HEK293 (cell line): ENCODE data around the gene ALKBH3.

ENCODE experiments used
- CTCF ChIP-seq: fragments of 450-650 bp; formaldehyde crosslinking; IDR thresholded peaks from 2 replicates; pipeline ENCODE4 v1.5.1; 2016; ENCODE audit warnings: missing biosample characterization, missing genetic modification characterization
- PRDM10 ChIP-seq: fragments of 450-650 bp; formaldehyde crosslinking; IDR thresholded peaks from 2 replicates; pipeline ENCODE4 v1.5.1; 2016; ENCODE audit warnings: missing biosample characterization, missing genetic modification characterization
- YY1 ChIP-seq: fragments of 450-650 bp; formaldehyde crosslinking; IDR thresholded peaks from 2 replicates; pipeline ENCODE4 v1.5.1; 2018; ENCODE audit warnings: missing biosample characterization, missing genetic modification characterization
- ZBTB1 ChIP-seq: fragments of 450-650 bp; formaldehyde crosslinking; IDR thresholded peaks from 2 replicates; pipeline ENCODE4 v1.5.1; 2016; ENCODE audit warnings: missing biosample characterization, missing genetic modification characterization
- ZBTB6 ChIP-seq: fragments of 450-650 bp; formaldehyde crosslinking; IDR thresholded peaks from 2 replicates; pipeline ENCODE4 v1.5.1; 2017; ENCODE audit warnings: missing biosample characterization, missing genetic modification characterization
- ZNF18 ChIP-seq: fragments of 450-650 bp; formaldehyde crosslinking; IDR thresholded peaks from 2 replicates; pipeline ENCODE4 v1.5.1; 2016; ENCODE audit warnings: missing biosample characterization, missing genetic modification characterization
- ZNF2 ChIP-seq: fragments of 450-650 bp; formaldehyde crosslinking; IDR thresholded peaks from 2 replicates; pipeline ENCODE4 v1.5.1; 2016; ENCODE audit warnings: missing biosample characterization, missing genetic modification characterization
- ZNF274 ChIP-seq, 2 experiments: fragments of 200-500 bp in 1 of 2; fragments of 450-650 bp in 1 of 2; sonication (Bioruptor generic) in 1 of 2; formaldehyde crosslinking in 1 of 2; IDR thresholded peaks; 2 replicates each; pipeline versions ENCODE4 v1.5.1 to v1.6.1; 2014 to 2016; ENCODE audit warnings: borderline replicate concordance in 1 of 2, inconsistent platforms in 1 of 2, low read length in 1 of 2, missing biosample characterization in 1 of 2, missing genetic modification characterization in 1 of 2
- ZNF433 ChIP-seq: fragments of 450-650 bp; formaldehyde crosslinking; IDR thresholded peaks from 2 replicates; pipeline ENCODE4 v1.5.1; 2016; ENCODE audit warnings: missing biosample characterization, missing genetic modification characterization, low read depth
- ZNF558 ChIP-seq: fragments of 450-650 bp; formaldehyde crosslinking; IDR thresholded peaks from 2 replicates; pipeline ENCODE4 v1.5.1; 2016; ENCODE audit warnings: missing biosample characterization, missing genetic modification characterization
- ZNF560 ChIP-seq: fragments of 450-650 bp; formaldehyde crosslinking; IDR thresholded peaks from 2 replicates; pipeline ENCODE4 v1.5.1; 2017; ENCODE audit warnings: missing biosample characterization, missing genetic modification characterization, borderline replicate concordance
- ZNF610 ChIP-seq: fragments of 450-650 bp; formaldehyde crosslinking; IDR thresholded peaks from 2 replicates; pipeline ENCODE4 v1.5.1; 2016; ENCODE audit warnings: missing biosample characterization, missing genetic modification characterization, borderline replicate concordance

- no peak for TF ChIP-seq CTCF
- TF ChIP-seq ZNF274 (IDR thresholded peaks at IDR 0.05; ENCODE audit: low read length): no peak
- TF ChIP-seq ZNF274 (tag by site-specific recombination; IDR thresholded peaks at IDR 0.05; ENCODE audit: borderline replicate concordance): no peak
- no peak for TF ChIP-seq PRDM10 (tag by site-specific recombination)
- TF ChIP-seq ZNF2 (tag by site-specific recombination): no peak
- TF ChIP-seq ZBTB6: no peak
- TF ChIP-seq ZNF558 (tag by site-specific recombination): no peak
- TF ChIP-seq ZNF18 (tag by site-specific recombination): no peak
- no peak for TF ChIP-seq ZNF433 (tag by site-specific recombination)
- no peak for TF ChIP-seq ZBTB1 (tag by site-specific recombination)
- TF ChIP-seq YY1 (tag by site-specific recombination): no peak
- no peak for TF ChIP-seq ZNF610
- TF ChIP-seq ZNF560 (tag by site-specific recombination): no peak
Measured at GRCh38 chr11:43927070-43927469, 46.4 kb downstream of the ALKBH3 start.
